A673 (cell line): ENCODE measurements around the gene SERTAD2. TPM values are rescaled to one million over a fixed set of nuclear protein-coding genes. Genes with fewer than 3 reads are reported as not detected.

Source experiments
- BruUV-seq: library from RNA; stranded (reverse); fragments of 400-500 nt; replicated peaks from 2 replicates; lab custom pipeline; 2021; lab: Mats Ljungman, UMichigan
- CTCF ChIA-PET: fragments of 300-600 bp; sonication (Branson Sonifier 250); formaldehyde crosslinking; loops from one replicate; lab custom pipeline; 2022; ENCODE audit warnings: antibody characterized with exemption; lab: Charles Lee
- POLR2A ChIA-PET: fragments of 300-600 bp; sonication (Branson Sonifier 250); formaldehyde crosslinking; loops from one replicate; lab custom pipeline; 2022; ENCODE audit warnings: antibody characterized with exemption; ENCODE audit not compliant: low non-redundant PET; lab: Charles Lee
- DNase-seq: peaks from one replicate; pipeline ENCODE4 v3.0.0-alpha.2; 2015; ENCODE audit warnings: low spot score
- H3K27ac ChIP-seq: fragments of 200-600 bp; sonication (generic); 2 replicates; pipeline ENCODE4 v1.5.1; 2016; ENCODE audit warnings: mixed run types, low read depth, mild to moderate bottlenecking, mixed read lengths, antibody characterized with exemption, low read length; ENCODE audit not compliant: poor library complexity, severe bottlenecking
- H3K27me3 ChIP-seq: fragments of 200-600 bp; sonication (generic); replicated peaks from 2 replicates; pipeline ENCODE4 v1.6.1; 2017; ENCODE audit warnings: mixed run types, low read depth, mild to moderate bottlenecking, mixed read lengths, antibody characterized with exemption, low read length; ENCODE audit not compliant: insufficient read depth, poor library complexity
- H3K36me3 ChIP-seq: fragments of 200-600 bp; sonication (generic); 2 replicates; pipeline ENCODE4 v1.6.1; 2016; ENCODE audit warnings: mixed run types, mild to moderate bottlenecking, mixed read lengths, antibody characterized with exemption, low read length; ENCODE audit not compliant: insufficient read depth, poor library complexity, severe bottlenecking
- H3K4me1 ChIP-seq: fragments of 200-600 bp; sonication (generic); 2 replicates; pipeline ENCODE4 v1.6.1; 2017; ENCODE audit warnings: mixed run types, mild to moderate bottlenecking, mixed read lengths, antibody characterized with exemption, low read length; ENCODE audit not compliant: insufficient read depth, poor library complexity, severe bottlenecking
- H3K4me3 ChIP-seq: fragments of 200-600 bp; sonication (generic); 2 replicates; pipeline ENCODE4 v1.5.1; 2016; ENCODE audit warnings: low read depth, mixed run types, mild to moderate bottlenecking, mixed read lengths, low read length; ENCODE audit not compliant: poor library complexity, severe bottlenecking
- H3K9me3 ChIP-seq: fragments of 200-600 bp; sonication (generic); 2 replicates; pipeline ENCODE4 v1.6.1; 2016; ENCODE audit warnings: mixed run types, low read depth, mild to moderate bottlenecking, mixed read lengths, antibody characterized with exemption, low read length; ENCODE audit not compliant: poor library complexity, severe bottlenecking
- CTCF ChIP-seq: fragments of 300-800, 200-600 bp; sonication (generic); conservative IDR thresholded peaks from 2 replicates; pipeline ENCODE4 v1.5.1; 2017; ENCODE audit warnings: low read depth, mild to moderate bottlenecking, antibody characterized with exemption, low read length, moderate library complexity, mixed read lengths
- EZH2 ChIP-seq: fragments of 200-600 bp; sonication (generic); IDR thresholded peaks from 2 replicates; pipeline ENCODE4 v1.6.1; 2017; ENCODE audit warnings: borderline replicate concordance, low read depth, mild to moderate bottlenecking, mixed read lengths, antibody characterized with exemption, low read length; ENCODE audit not compliant: poor library complexity, severe bottlenecking
- intact Hi-C: fragments of 100-400 bp; cut with micrococcal nuclease; formaldehyde crosslinking; loops from one replicate; pipeline ENCODE4 v1.10.0; 2022; ENCODE audit not compliant: unreplicated experiment
- total RNA-seq: library from RNA; stranded (reverse); gene quantifications from 2 replicates; pipeline ENCODE4 v1.2.3, GENCODE V29; 2021

The SERTAD2 gene
- total RNA-seq, 1 experiment from 2014 or later, result 22.2 TPM

DNA sequence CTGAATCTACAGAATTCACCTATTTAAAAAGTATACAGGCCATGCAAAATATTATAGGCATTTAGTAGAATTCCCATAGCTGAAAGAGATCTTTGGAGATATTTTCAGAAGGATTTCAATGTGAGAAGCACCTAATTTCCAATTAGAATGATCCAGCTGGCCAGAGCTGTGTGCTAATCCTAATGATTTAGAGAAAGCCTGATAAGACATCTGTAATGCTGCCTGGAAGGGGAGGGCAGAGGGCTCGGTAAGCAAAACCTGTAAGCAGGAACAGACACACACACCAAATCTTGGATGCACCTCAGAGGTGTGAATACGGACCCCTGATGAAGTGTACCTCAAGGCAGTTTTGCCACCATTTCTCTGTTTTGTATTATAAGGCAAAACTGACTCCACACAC lies 14.0 kb downstream of the SERTAD2 start:
- Histone ChIP-seq H3K4me3 (no peak overlapping the region), H3K27ac (peak overlapping the region; percentile 69), H3K4me1 (peaks cover 77% of the 10 kb centered on the region), H3K9me3 (no peaks in the 10 kb centered on the region), H3K36me3 (peaks cover 16% of the 10 kb centered on the region), H3K27me3 (no peaks in the 10 kb centered on the region)
- TF ChIP-seq EZH2 (no peak), CTCF (no peak)
- no peak for DNase-seq
- ChIA-PET CTCF (no interaction called here), POLR2A (interaction anchor here (0.7 kb wide), 1 partner anchor 10 kb away, joined by 3 read pairs; no protein-coding TSS in a partner anchor)
- no TSS peak for BruUV-seq
- intact Hi-C loops, result no loop called here

GRCh38 chr2:64638502-64639120 lies 15.1 kb downstream of the SERTAD2 start:
- H3K4me3 ChIP-seq, result no peak overlapping the region
- no peaks in the 10 kb centered on the region for H3K9me3 ChIP-seq
- H3K27me3 ChIP-seq, result no peaks in the 10 kb centered on the region
- H3K36me3 ChIP-seq, result peaks cover 22% of the 10 kb centered on the region
- no peak overlapping the region for H3K27ac ChIP-seq
- DNase-seq, result no peak
- TF ChIP-seq CTCF, result no peak
- no TSS peak for BruUV-seq
- CTCF ChIA-PET, result no interaction called here
- POLR2A ChIA-PET, result no interaction called here
- intact Hi-C loops, result no loop called here
- peaks cover 72% of the 10 kb centered on the region for H3K4me1 ChIP-seq

- no TSS peak for BruUV-seq
- Histone ChIP-seq H3K36me3 (peaks cover 22% of the 10 kb centered on the region), H3K4me1 (peaks cover 72% of the 10 kb centered on the region), H3K9me3 (no peaks in the 10 kb centered on the region), H3K4me3 (no peak overlapping the region), H3K27me3 (no peaks in the 10 kb centered on the region), H3K27ac (peak overlapping the region; percentile 16)
- CTCF ChIA-PET, result no interaction called here
- POLR2A ChIA-PET, result no interaction called here
- TF ChIP-seq CTCF (no peak), EZH2 (no peak)
- DNase-seq, result peak; percentile 26
- intact Hi-C loops, result no loop called here
Observed at GRCh38 chr2:64637931-64638330, 15.8 kb downstream of the SERTAD2 start.
